Bronchial epithelial cell (primary cell): ENCODE results near the gene HHIPL1. TPM values are rescaled to one million over a fixed set of nuclear protein-coding genes. Genes with fewer than 3 reads are reported as not detected.

Experiments
- DNase-seq: peaks from one replicate; pipeline ENCODE4 v3.0.0-alpha.2; 2010; ENCODE audit warnings: low read depth
- FAIRE-seq: peaks from 2 replicates; lab custom pipeline; 2011; peaks lifted over from hg19 to GRCh38; lab: Jason Lieb, UNC
- H3K27me3 ChIP-seq: 2 replicates; pipeline ENCODE4 v1.5.1; 2011; ENCODE audit warnings: low read length; ENCODE audit not compliant: control insufficient read depth, insufficient read depth
- H3K36me3 ChIP-seq: 2 replicates; pipeline ENCODE4 v1.5.1; 2011; ENCODE audit warnings: low read length; ENCODE audit not compliant: control insufficient read depth, insufficient read depth
- H3K4me3 ChIP-seq: 2 replicates; pipeline ENCODE4 v1.5.1; 2011; ENCODE audit warnings: mild to moderate bottlenecking, low read depth, low read length, control low read depth
- total RNA-seq: library from RNA; depleted of rRNA; stranded (reverse); fragments of >200 nt; gene quantifications from 2 replicates; pipeline ENCODE4 v1.2.1, GENCODE V29; 2014
- TF ChIP-seq, protein P1 (sequence below): IDR thresholded peaks from 2 replicates; pipeline ENCODE4 v1.5.1; 2011; ENCODE audit warnings: mild to moderate bottlenecking, moderate library complexity, low read length, control low read depth, inconsistent platforms; ENCODE audit not compliant: insufficient read depth, severe bottlenecking

Gene HHIPL1
- total RNA-seq, 1 donor from 2014 or later, result 0.53 TPM

GRCh38 chr14:99699085-99699760, 54.3 kb downstream of the HHIPL1 start:
- TF ChIP-seq, protein P1, sequence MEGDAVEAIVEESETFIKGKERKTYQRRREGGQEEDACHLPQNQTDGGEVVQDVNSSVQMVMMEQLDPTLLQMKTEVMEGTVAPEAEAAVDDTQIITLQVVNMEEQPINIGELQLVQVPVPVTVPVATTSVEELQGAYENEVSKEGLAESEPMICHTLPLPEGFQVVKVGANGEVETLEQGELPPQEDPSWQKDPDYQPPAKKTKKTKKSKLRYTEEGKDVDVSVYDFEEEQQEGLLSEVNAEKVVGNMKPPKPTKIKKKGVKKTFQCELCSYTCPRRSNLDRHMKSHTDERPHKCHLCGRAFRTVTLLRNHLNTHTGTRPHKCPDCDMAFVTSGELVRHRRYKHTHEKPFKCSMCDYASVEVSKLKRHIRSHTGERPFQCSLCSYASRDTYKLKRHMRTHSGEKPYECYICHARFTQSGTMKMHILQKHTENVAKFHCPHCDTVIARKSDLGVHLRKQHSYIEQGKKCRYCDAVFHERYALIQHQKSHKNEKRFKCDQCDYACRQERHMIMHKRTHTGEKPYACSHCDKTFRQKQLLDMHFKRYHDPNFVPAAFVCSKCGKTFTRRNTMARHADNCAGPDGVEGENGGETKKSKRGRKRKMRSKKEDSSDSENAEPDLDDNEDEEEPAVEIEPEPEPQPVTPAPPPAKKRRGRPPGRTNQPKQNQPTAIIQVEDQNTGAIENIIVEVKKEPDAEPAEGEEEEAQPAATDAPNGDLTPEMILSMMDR, result no peak
- FAIRE-seq, result no peak
- DNase-seq, result no peak

GRCh38 chr14:99699861-99700260, 54.9 kb downstream of the HHIPL1 start:
- Histone ChIP-seq H3K27me3 (no peaks in the 10 kb centered on the region), H3K36me3 (no peaks in the 10 kb centered on the region), H3K4me3 (no peak overlapping the region)
- FAIRE-seq (no peak), DNase-seq (no peak)
- TF ChIP-seq, protein P1, result no peak

More at GRCh38 chr14:99699085-99699760, 54.3 kb downstream of the HHIPL1 start:
- Histone ChIP-seq H3K27me3 (no peaks in the 10 kb centered on the region), H3K4me3 (no peak overlapping the region), H3K36me3 (no peaks in the 10 kb centered on the region)

DNA sequence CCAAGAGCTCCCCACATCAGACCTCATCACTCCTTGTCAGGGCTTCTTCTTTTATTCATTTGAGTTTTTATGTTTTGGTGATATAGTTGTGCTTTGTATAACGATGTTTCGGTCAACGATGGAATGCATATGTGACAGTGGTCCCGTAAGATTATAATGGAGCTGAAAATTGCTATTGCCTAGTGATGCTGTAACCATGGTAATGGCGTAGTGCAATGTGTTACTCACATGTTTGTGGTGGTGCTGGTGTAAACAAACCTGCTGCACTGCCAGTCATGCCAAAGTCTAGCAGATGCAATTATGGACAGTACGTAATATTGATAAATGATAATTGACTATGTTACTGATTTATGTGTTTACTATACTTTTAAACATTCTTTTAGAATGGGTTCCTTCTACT, 55.5 kb downstream of the HHIPL1 start:
- TF ChIP-seq, protein P1, result no peak
- no peaks in the 10 kb centered on the region for H3K27me3 ChIP-seq
- no peaks in the 10 kb centered on the region for H3K36me3 ChIP-seq
- no peak for FAIRE-seq
- no peak overlapping the region for H3K4me3 ChIP-seq
- DNase-seq, result no peak

DNA sequence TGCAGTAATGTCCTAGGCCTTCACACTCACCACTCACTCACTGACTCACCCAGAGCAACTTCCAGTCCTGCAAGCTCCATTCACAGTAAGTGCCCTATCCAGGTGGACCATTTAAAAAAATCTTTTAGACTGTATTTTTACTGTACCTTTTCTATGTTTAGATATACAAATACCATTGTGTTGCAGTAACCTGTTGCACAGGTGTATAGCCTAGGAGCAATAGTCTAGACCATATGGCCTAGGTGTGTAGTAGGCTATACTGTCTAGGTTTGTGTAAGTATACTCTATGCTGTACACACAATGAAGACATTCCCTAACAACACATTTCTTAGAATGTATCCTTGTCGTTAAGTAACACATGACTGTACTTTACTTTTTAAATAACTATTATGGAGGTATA, 56.3 kb downstream of the HHIPL1 start:
- Histone ChIP-seq H3K36me3 (no peaks in the 10 kb centered on the region), H3K27me3 (no peaks in the 10 kb centered on the region), H3K4me3 (no peak overlapping the region)
- FAIRE-seq (no peak), DNase-seq (no peak)
- TF ChIP-seq, protein P1, result no peak

DNA sequence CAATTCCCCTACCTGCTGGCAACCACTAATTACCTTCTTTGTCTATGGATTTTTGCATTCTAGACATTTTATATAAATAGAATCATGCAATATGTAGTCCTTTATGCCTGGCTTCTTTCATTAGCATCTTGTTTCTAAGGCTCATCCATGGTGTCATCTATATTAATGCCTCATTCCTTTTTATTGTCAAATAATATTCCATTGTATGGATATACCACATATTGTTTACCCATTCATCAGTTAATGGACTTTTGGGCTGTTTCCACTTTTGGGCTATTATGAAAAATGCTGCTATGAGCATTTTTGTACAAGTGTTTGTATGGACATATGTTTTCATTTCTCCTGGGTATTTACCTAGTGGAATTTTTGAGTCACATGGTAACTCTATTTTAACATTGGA, 57.2 kb downstream of the HHIPL1 start:
- Histone ChIP-seq H3K27me3 (no peaks in the 10 kb centered on the region), H3K36me3 (no peaks in the 10 kb centered on the region), H3K4me3 (no peak overlapping the region)
- DNase-seq (no peak), FAIRE-seq (no peak)
- TF ChIP-seq, protein P1, result no peak

DNA sequence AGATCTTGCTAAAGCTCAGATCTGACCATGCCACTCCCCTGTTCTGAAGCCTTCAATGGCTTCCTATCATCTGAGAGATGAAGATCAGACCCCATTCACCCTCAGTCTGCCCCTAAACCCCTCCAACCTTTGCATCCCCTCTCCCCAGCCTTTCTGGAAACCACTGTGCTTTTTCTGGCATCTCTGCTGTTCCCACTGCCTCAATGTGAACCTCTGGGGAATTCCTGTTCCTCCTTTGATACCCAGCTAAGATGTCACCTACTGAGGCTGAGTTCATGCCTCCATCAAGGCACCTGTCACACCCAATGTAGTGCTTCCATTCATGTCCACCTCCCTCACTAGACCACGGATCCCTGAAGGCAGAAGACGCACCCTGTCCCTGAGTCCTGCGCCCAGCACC, 58.5 kb downstream of the HHIPL1 start:
- DNase-seq, result no peak
- Histone ChIP-seq H3K27me3 (no peaks in the 10 kb centered on the region), H3K36me3 (no peaks in the 10 kb centered on the region), H3K4me3 (no peak overlapping the region)
- FAIRE-seq, result no peak
- TF ChIP-seq, protein P1, result no peak
